GM18519 (cell line): ENCODE measurements around the gene TMCC1.
A peak's percentile ranks its signal among the peaks of the same experiment; 100 is the strongest.
"Not testable (repeated sequence)": the region's sequence is repeated elsewhere in the genome, so short reads cannot be mapped to it uniquely, and the experiment has no call there.

Experiments used
- ATAC-seq: cut with Tn5 transposase; IDR thresholded peaks from one replicate; pipeline ENCODE4 v1.9.1; 2021; ENCODE audit warnings: mild to moderate bottlenecking, moderate library complexity; ENCODE audit not compliant: unreplicated experiment, low FRiP score

Gene TMCC1

DNA sequence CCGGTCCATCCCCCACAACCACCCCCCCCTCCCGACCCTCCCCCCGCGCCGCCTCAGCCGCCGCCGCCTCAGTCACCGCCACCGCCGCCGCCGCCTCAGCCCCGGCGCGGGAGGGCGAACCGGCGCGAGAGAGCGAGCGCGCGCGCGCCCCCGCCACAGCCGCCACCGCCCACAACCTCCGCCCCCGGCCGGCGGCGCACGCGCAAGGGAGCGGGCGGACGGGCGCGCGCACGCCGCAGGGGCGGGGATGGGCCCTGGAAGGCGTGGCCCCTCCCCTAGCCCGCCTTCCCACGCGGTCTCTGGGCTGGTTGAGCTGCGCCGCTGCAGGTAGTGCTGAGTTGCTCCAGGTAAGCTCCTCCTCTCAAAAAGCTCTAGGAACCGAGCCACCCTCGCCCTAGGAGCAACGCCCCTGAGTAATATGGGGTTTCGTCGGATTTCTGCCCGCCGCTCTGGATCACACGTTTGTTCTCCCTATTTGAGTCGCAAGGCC lies at the start of gene TMCC1:
Gene TMCC1 (minus strand): TSS at position 131 of the 490 bp plus-strand sequence.
- peak; percentile 87 for ATAC-seq

DNA sequence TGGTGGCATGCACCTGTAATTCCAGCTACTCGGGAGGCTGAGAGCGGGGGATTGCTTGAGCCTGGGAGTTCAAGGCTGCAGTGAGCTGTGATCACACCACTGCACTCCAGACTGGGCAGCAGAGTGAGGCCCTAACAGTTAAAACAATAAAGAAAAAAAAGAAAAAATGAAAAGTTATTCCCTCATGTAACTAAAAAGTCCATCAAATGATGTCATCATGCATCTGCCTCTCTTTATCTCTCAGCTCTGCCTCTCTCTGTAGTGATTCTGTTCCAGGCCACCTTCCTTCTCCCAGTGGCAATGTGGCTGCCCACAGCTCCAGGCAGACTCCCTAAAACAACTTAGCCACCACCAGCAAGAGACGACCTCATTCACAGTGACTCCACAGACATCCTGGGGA lies 49.5 kb upstream of the TMCC1 start:
- ATAC-seq: no peak

DNA sequence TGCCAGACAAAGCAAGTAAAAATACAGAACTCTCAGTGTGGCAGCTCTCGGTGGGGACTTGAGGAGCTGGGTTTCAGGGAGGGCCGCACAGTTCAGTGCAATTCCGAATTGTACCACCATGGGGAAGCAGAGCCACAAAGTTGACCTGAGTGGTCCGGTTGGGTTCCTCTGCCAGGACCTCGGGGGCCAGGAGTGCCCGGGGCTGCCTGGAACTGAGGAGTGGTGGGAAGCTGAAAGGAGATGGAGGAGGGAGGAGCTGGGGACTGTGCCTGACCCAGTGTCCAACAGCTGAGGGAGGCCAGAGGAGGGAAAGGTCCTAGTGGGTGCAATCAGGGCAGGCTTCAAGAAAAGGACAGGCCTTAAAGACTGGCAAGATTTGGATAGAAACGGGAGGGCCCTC lies 48.8 kb upstream of the TMCC1 start:
- ATAC-seq: no peak

- ATAC-seq: no peak
Measured at GRCh38 chr3:129940086-129940485, 46.6 kb upstream of the TMCC1 start.

DNA sequence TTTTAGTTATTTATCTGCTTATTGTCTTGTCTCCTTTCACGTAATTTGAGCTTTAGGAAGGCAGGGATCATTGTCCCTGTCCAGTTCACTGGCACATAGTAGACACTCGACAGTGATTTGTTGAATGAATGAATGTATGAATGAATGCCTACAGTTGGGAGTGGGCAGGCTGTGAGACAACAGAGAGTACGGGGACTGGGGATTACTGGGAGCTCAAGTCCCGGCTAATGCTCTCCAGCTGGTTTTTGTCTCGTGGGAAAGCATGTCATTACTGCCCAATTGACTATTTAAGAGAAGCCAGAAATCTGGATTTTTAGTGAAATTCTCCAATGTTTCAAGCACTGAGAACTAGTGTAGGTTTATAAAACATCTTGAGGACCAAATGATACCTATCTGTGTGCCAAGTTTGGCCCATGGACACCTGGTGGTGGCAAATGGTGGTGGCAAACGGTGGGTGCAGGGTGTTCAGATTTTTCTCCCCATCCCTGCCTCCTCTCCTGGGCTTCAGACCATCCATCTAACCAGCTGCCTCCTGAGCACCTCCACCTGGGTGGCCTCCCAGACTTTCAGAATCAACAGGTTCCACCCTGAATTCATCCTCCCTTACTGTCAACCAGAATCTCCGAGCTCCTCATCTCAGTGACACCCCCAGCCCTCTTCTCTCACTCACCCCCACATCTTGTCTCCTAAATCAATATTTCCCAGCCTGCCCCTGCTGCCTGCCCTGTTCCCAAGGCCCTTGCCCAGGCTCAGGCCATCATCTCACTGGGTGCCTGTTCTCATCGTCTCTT lies 44.8 kb upstream of the TMCC1 start:
- ATAC-seq: no peak

DNA sequence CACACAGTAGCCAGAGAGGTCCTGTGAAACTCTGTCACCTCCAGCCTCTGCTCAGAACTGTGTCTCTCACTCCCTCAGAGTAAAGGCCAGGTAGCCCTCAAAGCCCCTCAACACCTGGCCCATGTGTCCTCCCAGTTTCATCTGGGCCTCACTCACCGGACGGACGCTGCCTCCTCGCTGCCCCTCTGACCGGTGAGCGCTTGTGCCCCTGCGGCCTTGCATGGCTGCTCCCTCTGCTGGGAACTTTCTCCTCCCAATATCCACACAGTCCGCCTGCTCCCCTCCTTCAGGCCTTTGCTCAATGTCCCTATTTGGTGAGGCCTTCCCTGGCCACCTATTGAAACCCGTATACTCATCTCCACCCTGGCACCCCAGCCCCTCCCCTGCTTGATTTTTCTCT lies 44.2 kb upstream of the TMCC1 start:
- no peak for ATAC-seq

- ATAC-seq: no peak
Measured at GRCh38 chr3:129936757-129937156, 43.2 kb upstream of the TMCC1 start.

DNA sequence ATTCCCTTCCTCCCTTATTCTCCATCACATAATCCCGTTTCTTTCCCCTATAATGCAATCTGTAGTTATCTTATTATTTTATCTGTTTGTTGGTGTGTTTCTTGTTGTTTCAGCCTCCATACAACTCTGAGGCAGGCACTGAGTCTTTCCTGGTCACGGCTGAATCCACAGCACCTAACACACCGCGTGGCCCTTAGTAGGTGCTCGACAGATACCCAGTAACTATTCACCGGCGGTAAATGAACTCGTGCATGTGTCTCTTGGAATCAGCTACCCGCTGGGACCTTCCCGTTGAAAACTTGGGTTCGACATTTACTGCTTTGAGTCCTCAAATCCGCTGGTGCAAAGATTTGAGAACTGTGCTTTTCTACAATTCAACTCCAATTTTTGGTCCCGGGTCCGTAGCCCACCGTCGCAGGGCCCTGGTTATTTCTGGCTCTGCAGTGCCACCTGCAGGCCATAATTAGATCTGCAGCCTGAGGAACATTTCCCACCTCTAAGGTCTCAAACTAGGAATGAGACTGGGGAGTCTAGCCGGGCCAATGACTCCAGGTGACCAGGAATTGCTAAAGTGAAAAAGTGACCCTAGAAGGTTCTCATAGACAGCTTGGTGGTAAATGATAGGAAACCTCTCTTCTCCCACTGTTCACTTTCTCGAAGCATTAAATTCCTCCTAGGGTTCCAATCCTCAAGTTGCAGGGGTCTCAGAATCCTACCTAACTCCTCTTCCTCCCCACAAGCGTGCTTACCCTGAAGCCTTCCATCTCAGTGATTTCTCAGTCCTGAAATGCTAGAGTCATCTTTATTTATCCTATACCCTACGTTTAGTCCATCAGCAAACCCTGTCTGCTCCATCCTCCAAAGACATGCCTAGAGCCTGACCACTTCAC lies 41.0 kb upstream of the TMCC1 start:
- ATAC-seq: no peak

- ATAC-seq: no peak
Measured at GRCh38 chr3:129933471-129933870, 40.0 kb upstream of the TMCC1 start.

GRCh38 chr3:129929383-129929782 lies 35.9 kb upstream of the TMCC1 start:
- ATAC-seq: no peak

DNA sequence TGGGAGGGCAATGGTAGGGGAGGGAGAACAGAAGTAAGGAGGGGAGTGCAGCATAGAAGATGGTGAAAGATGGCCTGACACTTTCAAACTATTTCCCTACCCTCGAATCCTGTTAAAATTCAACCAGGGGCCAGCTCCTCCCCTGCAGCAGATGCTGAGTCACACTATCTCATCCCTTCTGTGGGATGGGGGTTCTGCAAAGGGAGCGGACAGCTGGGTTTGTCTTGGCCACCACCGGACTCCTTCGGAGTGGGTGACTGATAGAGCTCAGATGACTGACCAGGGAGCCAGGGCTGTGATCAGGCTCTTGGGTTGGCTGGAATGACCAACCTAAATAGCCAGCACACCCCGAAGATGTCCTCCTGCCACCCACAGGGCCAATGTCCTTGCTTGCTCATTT lies 33.6 kb upstream of the TMCC1 start:
- ATAC-seq: no peak

DNA sequence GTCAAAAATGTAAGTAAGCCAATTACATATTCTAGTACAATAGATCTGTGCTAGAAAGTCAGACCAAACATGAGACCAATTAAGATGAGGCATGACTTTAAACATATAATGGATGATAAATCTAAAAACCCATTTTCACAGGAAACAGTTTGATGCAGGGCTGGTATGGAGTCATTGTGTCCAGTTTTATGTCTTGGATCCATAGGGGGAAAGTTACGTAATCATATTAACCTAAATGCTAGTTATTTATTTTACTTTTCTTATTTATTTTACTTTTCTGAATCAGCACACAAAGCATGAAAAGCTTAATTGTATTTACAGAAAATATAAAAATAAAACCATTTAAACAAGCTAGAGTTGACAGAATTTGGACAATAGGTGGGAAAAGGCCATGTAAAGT lies 26.3 kb upstream of the TMCC1 start:
- no peak for ATAC-seq

GRCh38 chr3:129919357-129919756 lies 25.8 kb upstream of the TMCC1 start:
- no peak for ATAC-seq

GRCh38 chr3:129918461-129918860 lies 24.9 kb upstream of the TMCC1 start:
- no peak for ATAC-seq

DNA sequence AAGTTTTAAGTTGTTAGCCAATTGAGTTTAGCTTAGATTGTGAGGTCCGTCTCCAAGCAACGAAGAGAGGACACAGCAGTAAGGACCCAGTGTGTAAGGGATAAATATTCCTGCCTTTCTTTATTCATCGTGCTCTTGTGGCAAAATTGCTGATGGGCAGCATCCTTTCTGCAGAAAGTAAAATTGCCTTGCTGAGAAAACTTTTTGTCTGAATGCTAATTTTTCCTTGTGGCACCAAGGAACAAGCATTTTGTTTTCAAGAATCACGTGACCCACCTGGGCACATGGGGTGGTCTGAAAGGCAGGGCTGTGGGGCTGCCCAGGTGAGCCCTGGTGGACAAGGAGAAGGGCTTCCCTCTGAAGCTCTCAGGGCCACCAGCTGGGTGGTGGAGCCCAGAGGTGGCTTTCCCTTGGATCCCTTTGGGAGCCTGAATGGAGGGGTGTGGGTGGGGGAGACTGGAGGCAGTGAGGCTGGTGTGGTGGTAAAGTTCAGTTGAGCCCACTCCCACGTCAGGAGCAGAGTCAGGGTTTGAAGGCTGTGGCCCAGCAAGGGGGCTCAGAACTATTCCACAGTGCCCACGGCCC lies 24.0 kb upstream of the TMCC1 start:
- ATAC-seq: no peak

DNA sequence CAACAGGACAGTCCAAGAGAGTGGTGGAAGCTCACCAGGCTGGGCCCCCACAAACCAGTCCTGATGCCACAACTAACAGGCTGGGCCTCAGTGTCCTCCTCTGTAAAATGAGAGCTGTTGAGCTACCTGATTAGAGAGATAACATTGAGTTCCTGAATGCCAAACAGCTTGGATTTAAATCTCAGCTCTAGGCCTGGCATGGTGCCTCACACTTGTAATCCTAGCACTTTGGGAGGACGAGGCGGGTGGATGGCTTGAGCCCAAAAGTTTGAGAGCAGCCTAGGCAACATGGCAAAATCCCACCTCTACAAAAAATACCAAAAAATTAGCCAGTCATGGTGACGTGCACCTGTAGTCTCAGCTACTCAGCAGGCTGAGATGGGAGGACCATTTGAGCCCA lies 20.1 kb upstream of the TMCC1 start:
- ATAC-seq: no peak

DNA sequence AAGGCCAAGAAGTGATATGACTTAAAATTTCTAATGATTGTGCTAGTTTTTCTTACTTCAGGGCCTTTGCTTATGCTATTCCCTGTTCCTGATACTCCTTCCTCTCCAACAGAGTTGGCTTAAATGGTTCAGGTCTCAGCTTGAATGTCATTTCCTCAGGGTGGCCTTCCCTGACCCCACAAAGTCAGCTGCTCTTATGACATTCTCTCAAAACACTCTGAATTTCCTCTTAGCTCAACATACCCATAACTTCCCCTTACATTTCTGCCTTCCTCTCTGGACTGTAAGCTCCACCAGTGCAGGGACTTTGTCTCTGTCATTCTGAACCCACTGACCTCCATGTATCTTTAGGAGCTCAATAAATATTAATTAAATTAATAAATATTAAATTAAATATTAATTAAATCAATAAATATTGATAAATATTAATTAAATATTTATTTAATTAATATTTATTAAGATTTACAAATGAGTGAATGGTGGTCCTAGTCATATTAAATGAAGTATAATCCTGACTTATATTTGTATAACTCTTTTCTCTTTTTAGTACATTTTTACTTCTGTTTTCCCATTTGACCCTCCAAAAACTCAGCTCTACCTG lies 17.9 kb upstream of the TMCC1 start:
- no peak for ATAC-seq

DNA sequence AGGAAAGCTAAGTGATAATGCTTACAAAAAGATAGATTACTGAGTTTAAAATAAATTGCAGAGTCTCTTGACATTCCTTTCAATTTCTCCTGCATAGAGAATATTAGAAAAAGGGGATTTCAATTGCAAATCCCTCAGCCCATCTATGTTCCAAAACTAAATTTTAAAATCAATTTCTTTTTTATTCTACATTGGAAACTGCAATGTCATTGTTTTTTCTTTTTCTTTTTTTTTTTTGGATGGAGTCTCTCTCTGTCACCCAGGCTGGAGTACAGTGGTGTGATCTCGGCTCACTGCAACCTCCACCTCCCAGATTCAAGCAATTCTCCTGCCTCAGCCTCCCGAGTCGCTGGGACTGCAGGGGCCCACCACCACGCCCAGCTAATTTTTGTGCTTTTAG lies 15.7 kb upstream of the TMCC1 start:
- ATAC-seq: not testable (repeated sequence)

DNA sequence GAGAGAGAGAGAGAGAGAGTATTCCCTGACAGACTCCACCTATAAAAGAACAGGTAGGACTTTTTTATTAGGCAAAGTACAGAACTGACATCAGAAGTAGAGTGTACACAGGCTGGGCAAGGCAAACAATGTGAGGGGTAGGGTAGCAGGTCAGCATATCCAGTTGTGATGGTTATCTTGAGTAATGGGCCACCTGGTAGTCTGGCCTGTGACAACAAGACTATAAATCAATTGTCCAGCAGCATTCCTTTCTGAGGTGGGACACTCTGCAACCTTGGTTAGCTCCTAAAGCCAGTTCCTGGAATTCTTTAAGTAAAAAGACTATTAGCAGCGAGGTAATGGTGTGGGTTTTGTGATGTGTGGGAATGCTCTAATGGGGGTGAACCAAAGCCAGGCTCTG lies 14.9 kb upstream of the TMCC1 start:
- no peak for ATAC-seq

- ATAC-seq: not testable (repeated sequence)
Measured at GRCh38 chr3:129901272-129901671, 7.8 kb upstream of the TMCC1 start.

GRCh38 chr3:129897026-129897425 lies 3.5 kb upstream of the TMCC1 start:
- ATAC-seq: no peak
